Right forelimb (tissue), 1 donor: ENCODE data around the gene KRTAP10-10.
"Not testable (repeated sequence)": the region's sequence is repeated elsewhere in the genome, so short reads cannot be mapped to it uniquely, and the experiment has no call there.

ENCODE experiments used
- DNase-seq: peaks from one replicate; pipeline ENCODE4 v3.0.0-alpha.2; 2018

Gene KRTAP10-10

GRCh38 chr21:44637018-44637850, at the start of gene KRTAP10-10:
Gene KRTAP10-10 (plus strand): TSS chr21:44637356. CDS start chr21:44637418, 62 bp downstream.
- no peak for DNase-seq

GRCh38 chr21:44589094-44589493, 48.1 kb upstream of the KRTAP10-10 start:
- DNase-seq, result no peak

- peak; percentile 21 for DNase-seq
Observed at GRCh38 chr21:44589586-44590305, 47.4 kb upstream of the KRTAP10-10 start.

- no peak for DNase-seq
Observed at GRCh38 chr21:44590311-44590721, 46.8 kb upstream of the KRTAP10-10 start.

GRCh38 chr21:44590897-44591800, 46.0 kb upstream of the KRTAP10-10 start:
- peak; percentile 32 for DNase-seq

GRCh38 chr21:44591801-44592130, 45.4 kb upstream of the KRTAP10-10 start:
- peak; percentile 32 for DNase-seq

- peak; percentile 29 for DNase-seq
Observed at GRCh38 chr21:44592446-44593311, 44.5 kb upstream of the KRTAP10-10 start, which contains the start of gene KRTAP10-6. Gene KRTAP10-6 (minus strand): TSS chr21:44592505. CDS start chr21:44592484, 21 bp downstream.

- DNase-seq, result peak; percentile 43
Observed at GRCh38 chr21:44593598-44594405, 43.4 kb upstream of the KRTAP10-10 start.

- DNase-seq, result no peak
Observed at GRCh38 chr21:44594406-44594916, 42.7 kb upstream of the KRTAP10-10 start.

GRCh38 chr21:44595524-44595923, 41.6 kb upstream of the KRTAP10-10 start:
- DNase-seq, result no peak

GRCh38 chr21:44596068-44596725, 41.0 kb upstream of the KRTAP10-10 start:
- peak; percentile 19 for DNase-seq

GRCh38 chr21:44598061-44598460, 39.1 kb upstream of the KRTAP10-10 start:
- DNase-seq, result no peak

- DNase-seq, result no peak
Observed at GRCh38 chr21:44599264-44600029, 37.7 kb upstream of the KRTAP10-10 start.

GRCh38 chr21:44600118-44600978, 36.8 kb upstream of the KRTAP10-10 start, which contains the start of gene KRTAP10-7:
Gene KRTAP10-7 (plus strand): TSS chr21:44600597. CDS start chr21:44600622, 25 bp downstream.
- DNase-seq, result not testable (repeated sequence)

- DNase-seq, result not testable (repeated sequence)
Observed at GRCh38 chr21:44601091-44601490, 36.1 kb upstream of the KRTAP10-10 start.

- DNase-seq, result no peak
Observed at GRCh38 chr21:44601596-44602462, 35.3 kb upstream of the KRTAP10-10 start.

GRCh38 chr21:44602463-44602850, 34.7 kb upstream of the KRTAP10-10 start:
- no peak for DNase-seq
